Measurements from ENCODE around the gene CDKL5. TPM values are rescaled to one million over a fixed set of nuclear protein-coding genes. Genes with fewer than 3 reads are reported as not detected.
"Not testable (repeated sequence)": the region's sequence is repeated elsewhere in the genome, so short reads cannot be mapped to it uniquely, and the experiment has no call there.

The CDKL5 gene
- polyA plus RNA-seq, 3 donors from 2014 or later, result 1.5 to 2.3 TPM; not detected in 1

- no peaks in the 10 kb centered on the region for H3K9me3 Mint-ChIP-seq
- peaks cover 0 to 3% (median 1%) of the 10 kb centered on the region in 3 donors for H3K27me3 Mint-ChIP-seq (ENCODE audit: low read depth in 3 of 3)
- no peak for DNase-seq
- no peak overlapping the region for H3K4me3 Mint-ChIP-seq
- no peak overlapping the region for H3K27ac Mint-ChIP-seq
- H3K36me3 Mint-ChIP-seq, result no peaks in the 10 kb centered on the region
- H3K4me1 Mint-ChIP-seq, result no peaks in the 10 kb centered on the region
Observed at GRCh38 chrX:18565727-18566126, 140.3 kb downstream of the CDKL5 start.

- H3K4me3 Mint-ChIP-seq, result no peak overlapping the region
Observed at GRCh38 chrX:18566748-18567147, 141.3 kb downstream of the CDKL5 start.

GRCh38 chrX:18573556-18573955, 148.1 kb downstream of the CDKL5 start:
- peaks cover 2 to 6% (median 4%) of the 10 kb centered on the region in 3 donors for H3K27me3 Mint-ChIP-seq (ENCODE audit: low read depth in 3 of 3)
- H3K27ac Mint-ChIP-seq, result no peak overlapping the region
- H3K36me3 Mint-ChIP-seq, result peaks cover 0 to 3% (median 0%) of the 10 kb centered on the region in 3 donors
- H3K9me3 Mint-ChIP-seq, result no peaks in the 10 kb centered on the region
- no peaks in the 10 kb centered on the region for H3K4me1 Mint-ChIP-seq
- no peak overlapping the region for H3K4me3 Mint-ChIP-seq
- DNase-seq, result no peak

More at GRCh38 chrX:18566748-18567147, 141.3 kb downstream of the CDKL5 start:
- H3K4me1 Mint-ChIP-seq, result no peaks in the 10 kb centered on the region
- no peak for DNase-seq
- H3K36me3 Mint-ChIP-seq, result no peaks in the 10 kb centered on the region
- no peak overlapping the region for H3K27ac Mint-ChIP-seq
- H3K9me3 Mint-ChIP-seq, result no peaks in the 10 kb centered on the region
- peaks cover 0 to 3% (median 2%) of the 10 kb centered on the region in 3 donors for H3K27me3 Mint-ChIP-seq (ENCODE audit: low read depth in 3 of 3)

- Mint-ChIP-seq H3K36me3 (peaks cover 0 to 3% (median 0%) of the 10 kb centered on the region in 3 donors), H3K4me1 (no peaks in the 10 kb centered on the region), H3K9me3 (no peaks in the 10 kb centered on the region), H3K27ac (no peak overlapping the region), H3K27me3 (ENCODE audit: low read depth in 3 of 3) (peaks cover 2 to 6% (median 4%) of the 10 kb centered on the region in 3 donors), H3K4me3 (no peak overlapping the region)
- DNase-seq, result no peak
Observed at GRCh38 chrX:18574591-18574990, 149.2 kb downstream of the CDKL5 start.

GRCh38 chrX:18575744-18576143, 150.3 kb downstream of the CDKL5 start:
- H3K4me3 Mint-ChIP-seq, result no peak overlapping the region
- no peak overlapping the region for H3K27ac Mint-ChIP-seq
- no peak for DNase-seq
- peaks cover under 1 to 4% (median 3%) of the 10 kb centered on the region in 3 donors for H3K27me3 Mint-ChIP-seq (ENCODE audit: low read depth in 3 of 3)
- no peaks in the 10 kb centered on the region for H3K4me1 Mint-ChIP-seq
- peaks cover 0 to 3% (median 1%) of the 10 kb centered on the region in 3 donors for H3K36me3 Mint-ChIP-seq
- no peaks in the 10 kb centered on the region for H3K9me3 Mint-ChIP-seq

- no peak for DNase-seq
- no peaks in the 10 kb centered on the region for H3K4me1 Mint-ChIP-seq
- peaks cover 0 to 4% (median 3%) of the 10 kb centered on the region in 3 donors for H3K27me3 Mint-ChIP-seq (ENCODE audit: low read depth in 3 of 3)
- H3K9me3 Mint-ChIP-seq, result no peaks in the 10 kb centered on the region
- H3K36me3 Mint-ChIP-seq, result peaks cover 0 to 6% (median 3%) of the 10 kb centered on the region in 3 donors
- H3K27ac Mint-ChIP-seq, result no peak overlapping the region
- H3K4me3 Mint-ChIP-seq, result no peak overlapping the region
Observed at GRCh38 chrX:18577400-18577799, 152.0 kb downstream of the CDKL5 start.

GRCh38 chrX:18578546-18578945, 153.1 kb downstream of the CDKL5 start:
- Mint-ChIP-seq H3K36me3 (peaks cover 0 to 6% (median 3%) of the 10 kb centered on the region in 3 donors), H3K27ac (no peak overlapping the region), H3K4me1 (no peaks in the 10 kb centered on the region), H3K4me3 (no peak overlapping the region), H3K9me3 (no peaks in the 10 kb centered on the region), H3K27me3 (ENCODE audit: low read depth in 3 of 3) (peaks cover 0 to 3% (median 0%) of the 10 kb centered on the region in 3 donors)
- no peak for DNase-seq

GRCh38 chrX:18579495-18579894, 154.1 kb downstream of the CDKL5 start:
- DNase-seq, result no peak
- Mint-ChIP-seq H3K36me3 (peaks cover 0 to 6% (median 3%) of the 10 kb centered on the region in 3 donors), H3K4me1 (no peaks in the 10 kb centered on the region), H3K9me3 (no peaks in the 10 kb centered on the region), H3K27ac (no peak overlapping the region), H3K27me3 (ENCODE audit: low read depth in 3 of 3) (no peaks in the 10 kb centered on the region), H3K4me3 (no peak overlapping the region)

- H3K4me3 Mint-ChIP-seq, result no peak overlapping the region
- no peaks in the 10 kb centered on the region for H3K4me1 Mint-ChIP-seq
- H3K36me3 Mint-ChIP-seq, result peaks cover 0 to 6% (median 3%) of the 10 kb centered on the region in 3 donors
- DNase-seq, result no peak
- H3K9me3 Mint-ChIP-seq, result peaks cover 0 to 1% (median 0%) of the 10 kb centered on the region in 6 donors
- H3K27me3 Mint-ChIP-seq (ENCODE audit: low read depth in 3 of 3), result peaks cover 0 to 2% (median 0%) of the 10 kb centered on the region in 3 donors
- no peak overlapping the region for H3K27ac Mint-ChIP-seq
Observed at GRCh38 chrX:18582910-18583493, 157.6 kb downstream of the CDKL5 start.

- not testable (repeated sequence) for H3K9me3 Mint-ChIP-seq; H3K4me1 Mint-ChIP-seq; H3K27ac Mint-ChIP-seq; H3K4me3 Mint-ChIP-seq; H3K27me3 Mint-ChIP-seq (ENCODE audit: low read depth in 3 of 3); DNase-seq
- peaks cover 0 to 18% (median 13%) of the 10 kb centered on the region in 3 donors for H3K36me3 Mint-ChIP-seq
Observed at GRCh38 chrX:18589292-18589691, 163.9 kb downstream of the CDKL5 start.

GRCh38 chrX:18591834-18592233, 166.4 kb downstream of the CDKL5 start:
- H3K27ac Mint-ChIP-seq, result no peak overlapping the region
- no peak overlapping the region for H3K4me3 Mint-ChIP-seq
- no peaks in the 10 kb centered on the region for H3K4me1 Mint-ChIP-seq
- H3K36me3 Mint-ChIP-seq, result peaks cover 0 to 17% (median 13%) of the 10 kb centered on the region in 3 donors
- no peaks in the 10 kb centered on the region for H3K27me3 Mint-ChIP-seq (ENCODE audit: low read depth in 3 of 3)
- peaks cover 0 to 1% (median 0%) of the 10 kb centered on the region in 6 donors for H3K9me3 Mint-ChIP-seq
- DNase-seq, result no peak

- DNase-seq, result no peak
- H3K36me3 Mint-ChIP-seq, result peaks cover 0 to 17% (median 10%) of the 10 kb centered on the region in 3 donors
- no peak overlapping the region for H3K4me3 Mint-ChIP-seq
- no peak overlapping the region for H3K27ac Mint-ChIP-seq
- H3K4me1 Mint-ChIP-seq, result no peaks in the 10 kb centered on the region
- peaks cover 0 to 2% (median 0%) of the 10 kb centered on the region in 3 donors for H3K27me3 Mint-ChIP-seq (ENCODE audit: low read depth in 3 of 3)
- no peaks in the 10 kb centered on the region for H3K9me3 Mint-ChIP-seq
Observed at GRCh38 chrX:18594079-18594478, 168.7 kb downstream of the CDKL5 start.

GRCh38 chrX:18596096-18596495, 170.7 kb downstream of the CDKL5 start:
- no peaks in the 10 kb centered on the region for H3K9me3 Mint-ChIP-seq
- H3K27ac Mint-ChIP-seq, result no peak overlapping the region
- peaks cover 0 to 14% (median 12%) of the 10 kb centered on the region in 3 donors for H3K36me3 Mint-ChIP-seq
- H3K4me1 Mint-ChIP-seq, result no peaks in the 10 kb centered on the region
- no peak for DNase-seq
- H3K4me3 Mint-ChIP-seq, result no peak overlapping the region
- peaks cover 0 to 2% (median 0%) of the 10 kb centered on the region in 3 donors for H3K27me3 Mint-ChIP-seq (ENCODE audit: low read depth in 3 of 3)

GRCh38 chrX:18598413-18598812, 173.0 kb downstream of the CDKL5 start:
- Mint-ChIP-seq H3K36me3 (peaks cover 0 to 8% (median 7%) of the 10 kb centered on the region in 3 donors), H3K27me3 (ENCODE audit: low read depth in 3 of 3) (peaks cover 0 to 2% (median 0%) of the 10 kb centered on the region in 3 donors), H3K9me3 (no peaks in the 10 kb centered on the region), H3K27ac (no peak overlapping the region), H3K4me1 (no peaks in the 10 kb centered on the region), H3K4me3 (no peak overlapping the region)
- no peak for DNase-seq

- Mint-ChIP-seq H3K4me3 (no peak overlapping the region), H3K27ac (no peak overlapping the region), H3K36me3 (peaks cover 3 to 11% (median 11%) of the 10 kb centered on the region in 3 donors), H3K27me3 (ENCODE audit: low read depth in 3 of 3) (peaks cover 0 to 2% (median 2%) of the 10 kb centered on the region in 3 donors), H3K9me3 (no peaks in the 10 kb centered on the region), H3K4me1 (no peaks in the 10 kb centered on the region)
- DNase-seq, result no peak
Observed at GRCh38 chrX:18607966-18608365, 182.6 kb downstream of the CDKL5 start.

Data from immature natural killer cell (primary cell).